A673 (cell line): ENCODE data around the gene INSR.

Experiments used
- CTCF ChIP-seq: fragments of 300-800, 200-600 bp; sonication (generic); conservative IDR thresholded peaks from 2 replicates; pipeline ENCODE4 v1.5.1; 2017; ENCODE audit warnings: low read depth, mild to moderate bottlenecking, antibody characterized with exemption, low read length, moderate library complexity, mixed read lengths
- EZH2 ChIP-seq: fragments of 200-600 bp; sonication (generic); IDR thresholded peaks from 2 replicates; pipeline ENCODE4 v1.6.1; 2017; ENCODE audit warnings: borderline replicate concordance, low read depth, mild to moderate bottlenecking, mixed read lengths, antibody characterized with exemption, low read length; ENCODE audit not compliant: poor library complexity, severe bottlenecking

DNA sequence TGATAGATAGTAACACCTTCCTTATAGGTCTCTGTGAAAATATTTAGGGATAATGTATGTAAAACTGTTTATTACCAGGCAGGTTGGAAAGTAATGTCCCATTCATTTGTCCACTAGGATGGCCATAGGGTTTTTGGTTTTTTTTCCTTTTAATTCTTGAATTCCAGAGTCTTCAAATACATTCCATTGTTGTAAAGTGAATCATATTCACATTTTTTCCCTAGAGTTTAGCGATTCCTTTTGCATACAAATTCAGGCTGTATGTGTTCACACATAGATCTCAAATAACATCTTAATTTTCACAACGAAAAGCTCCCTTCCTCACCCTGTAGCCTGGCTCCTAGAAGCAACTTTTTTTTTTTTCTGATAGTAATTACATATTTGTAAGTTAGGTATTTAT lies 226.5 kb downstream of the INSR start:
- no peak for TF ChIP-seq CTCF
- no peak for TF ChIP-seq EZH2
